Gastrocnemius medialis (tissue), 4 donors: ENCODE data around the gene MEGF10. TPM values are rescaled to one million over a fixed set of nuclear protein-coding genes. Genes with fewer than 3 reads are reported as not detected.

ENCODE experiments used
- ATAC-seq, 2 donors: fragments of 150-250 bp; one replicate each; pipeline ENCODE4 v1.9.1; 2016
- DNase-seq, 2 donors: peaks; one replicate each; pipeline ENCODE4 v3.0.0-alpha.2; 2019
- H3K27ac ChIP-seq, 4 donors: fragments of 200-600 bp; sonication (generic); 1 replicate in 1 of 4; 2 replicates in 3 of 4; pipeline ENCODE4 v1.5.1; 2016 to 2018; ENCODE audit warnings: mild to moderate bottlenecking in 2 of 4, moderate library complexity in 1 of 4
- H3K27me3 ChIP-seq, 3 donors: fragments of 200-600 bp; sonication (generic) in 2 of 3; 1 replicate in 1 of 3; 2 replicates in 2 of 3; pipeline versions ENCODE4 v1.5.1 to v1.6.0; 2016 to 2019; ENCODE audit warnings: mild to moderate bottlenecking in 1 of 3, moderate library complexity in 1 of 3
- H3K36me3 ChIP-seq, 2 donors: fragments of 200-600 bp; sonication (generic) in 1 of 2; one replicate each; pipeline ENCODE4 v1.5.1; 2017 to 2018
- H3K4me1 ChIP-seq, 2 donors: fragments of 200-600 bp; sonication (generic) in 1 of 2; one replicate each; pipeline ENCODE4 v1.5.1; 2016 to 2017; ENCODE audit warnings: mild to moderate bottlenecking in 2 of 2
- H3K4me3 ChIP-seq, 4 donors: fragments of 200-600 bp; sonication (generic) in 3 of 4; 1 replicate in 1 of 4; 2 replicates in 3 of 4; pipeline ENCODE4 v1.5.1; 2016 to 2019; ENCODE audit warnings: mild to moderate bottlenecking in 2 of 4
- H3K9me3 ChIP-seq, 3 donors: fragments of 200-600 bp; sonication (generic) in 2 of 3; 1 replicate in 1 of 3; 2 replicates in 2 of 3; pipeline ENCODE4 v1.5.1; 2016 to 2019
- CTCF ChIP-seq, 5 experiments: fragments of 450-650 bp in 3 of 5; fragments of 200-600 bp in 2 of 5; sonication (generic) in 2 of 5; IDR thresholded peaks in 4 of 5; conservative IDR thresholded peaks in 1 of 5; 1 replicate in 4 of 5; 2 replicates in 1 of 5; pipeline ENCODE4 v1.5.1; 2016 to 2019; ENCODE audit warnings: antibody characterized with exemption in 5 of 5, mild to moderate bottlenecking in 3 of 5, moderate library complexity in 3 of 5
- POLR2A ChIP-seq, 2 donors: fragments of 450-650 bp; IDR thresholded peaks; one replicate each; pipeline ENCODE4 v1.6.1; 2017; ENCODE audit warnings: antibody characterized with exemption in 2 of 2, mild to moderate bottlenecking in 2 of 2, moderate library complexity in 2 of 2
- in situ Hi-C, 4 donors: fragments of 200-750 bp; cut with MboI; loops; one replicate each; pipeline versions ENCODE4 v1.15.0 to v1.8.0; 2017; ENCODE audit warnings: low sequenced_read_pairs in 4 of 4
- intact Hi-C: fragments of 100-400 bp; cut with DNase I; formaldehyde crosslinking; loops from one replicate; pipeline ENCODE4 v1.15.1; 2023; ENCODE audit warnings: low total_unique reads
- total RNA-seq, 4 donors: library from RNA; depleted of rRNA; stranded (reverse); fragments of >200 nt; gene quantifications; one replicate each; pipeline versions ENCODE4 v1.1.0 to v1.2.3, GENCODE V29; 2016

MEGF10 gene
- total RNA-seq, 4 donors from 2014 or later: 6.7 to 25.4 (median 15.7) TPM

- no peak for ATAC-seq
- Histone ChIP-seq H3K36me3 (no peaks in the 10 kb centered on the region), H3K4me1 (no peaks in the 10 kb centered on the region), H3K4me3 (no peak overlapping the region), H3K9me3 (no peaks in the 10 kb centered on the region), H3K27me3 (no peaks in the 10 kb centered on the region), H3K27ac (no peak overlapping the region)
- DNase-seq: no peak
- TF ChIP-seq POLR2A (IDR thresholded peaks at IDR 0.05) (no peak), CTCF (IDR thresholded peaks at IDR 0.05 in 4 of 5, conservative IDR thresholded peaks at IDR 0.05 in 1 of 5) (no peak)
- intact Hi-C loops: no loop called here
- in situ Hi-C loops: no loop called here
These were observed 137.7 kb downstream of the MEGF10 start for GRCh38 chr5:127428276-127428675.

- intact Hi-C loops (no loop called here), in situ Hi-C loops (no loop called here)
- DNase-seq (no peak), ATAC-seq (no peak)
- TF ChIP-seq CTCF (IDR thresholded peaks at IDR 0.05 in 4 of 5, conservative IDR thresholded peaks at IDR 0.05 in 1 of 5): no peak
- no peak for TF ChIP-seq POLR2A (IDR thresholded peaks at IDR 0.05)
- Histone ChIP-seq H3K4me1 (no peaks in the 10 kb centered on the region), H3K36me3 (no peaks in the 10 kb centered on the region), H3K9me3 (no peaks in the 10 kb centered on the region), H3K4me3 (no peak overlapping the region), H3K27ac (no peak overlapping the region), H3K27me3 (no peaks in the 10 kb centered on the region)
These were observed 138.2 kb downstream of the MEGF10 start for GRCh38 chr5:127428748-127429147.

GRCh38 chr5:127429928-127430327, 139.3 kb downstream of the MEGF10 start:
- DNase-seq: no peak
- Histone ChIP-seq H3K9me3 (no peaks in the 10 kb centered on the region), H3K36me3 (no peaks in the 10 kb centered on the region), H3K27me3 (no peaks in the 10 kb centered on the region), H3K27ac (no peak overlapping the region), H3K4me1 (no peaks in the 10 kb centered on the region), H3K4me3 (no peak overlapping the region)
- no peak for ATAC-seq
- TF ChIP-seq CTCF (IDR thresholded peaks at IDR 0.05 in 4 of 5, conservative IDR thresholded peaks at IDR 0.05 in 1 of 5) (no peak), POLR2A (IDR thresholded peaks at IDR 0.05) (no peak)
- intact Hi-C loops: no loop called here
- in situ Hi-C loops: loop anchor here in 1 of 4 donors (10.0 kb wide), 1 partner anchor 135 kb away; the partner anchor contains the start of gene MEGF10

- in situ Hi-C loops (loop anchor here in 1 of 4 donors (10.0 kb wide), 1 partner anchor 136 kb away; the partner anchor contains the start of gene MEGF10), intact Hi-C loops (no loop called here)
- TF ChIP-seq CTCF (IDR thresholded peaks at IDR 0.05 in 4 of 5, conservative IDR thresholded peaks at IDR 0.05 in 1 of 5) (no peak), POLR2A (IDR thresholded peaks at IDR 0.05) (no peak)
- H3K4me1 ChIP-seq: no peaks in the 10 kb centered on the region
- H3K4me3 ChIP-seq: no peak overlapping the region
- H3K36me3 ChIP-seq: no peaks in the 10 kb centered on the region
- no peak for ATAC-seq
- no peak for DNase-seq
- no peak overlapping the region for H3K27ac ChIP-seq
- no peaks in the 10 kb centered on the region for H3K9me3 ChIP-seq
- H3K27me3 ChIP-seq: no peaks in the 10 kb centered on the region
These were observed 140.0 kb downstream of the MEGF10 start for GRCh38 chr5:127430627-127431026.
